K562 treated with DMSO at 1 percent for 48 hours (cell line): ENCODE measurements around the gene STH. TPM values are rescaled to one million over a fixed set of nuclear protein-coding genes. Genes with fewer than 3 reads are reported as not detected.

Source experiments
- total RNA-seq: library from RNA; unstranded; fragments of 300-600 nt; gene quantifications from 2 replicates; pipeline ENCODE4 v1.2.3, GENCODE V29; 2022; ENCODE audit warnings: low replicate concordance; ENCODE audit errors: extremely low read depth

STH gene
- total RNA-seq, result not detected in 2 replicates

GRCh38 chr17:45998987-45999899 is at the start of gene STH:
Gene STH, plus strand, starts transcription at chr17:45999250. Its CDS starts 30 bp downstream, at chr17:45999280.

Other genes starting within 250 kb of the STH start
- not detected in 2 replicates for gene CRHR1, start 214.9 kb upstream of the STH start, total RNA-seq
- gene SPPL2C, start 154.4 kb upstream of the STH start, total RNA-seq, result not detected in 2 replicates
- gene MAPT, start 104.7 kb upstream of the STH start, total RNA-seq, result not detected in 2 replicates
- not detected in 2 replicates for gene KANSL1, start 194.2 kb downstream of the STH start, total RNA-seq